SK-N-SH (cell line): ENCODE data around the gene SUPT3H. TPM values are rescaled to one million over a fixed set of nuclear protein-coding genes. Genes with fewer than 3 reads are reported as not detected.

Source experiments
- CTCF ChIA-PET: fragments of 300-600, 350-600 bp; formaldehyde crosslinking; extraction: SDS; loops from one replicate; lab custom pipeline; 2021; lab: Yijun Ruan, JAX
- POLR2A ChIA-PET: fragments of 350-600 bp; sonication (Branson Sonifier 250); formaldehyde crosslinking; extraction: SDS; loops from one replicate; lab custom pipeline; 2020; ENCODE audit warnings: antibody characterized with exemption, inconsistent platforms; lab: Yijun Ruan, JAX
- DNase-seq: peaks from one replicate; pipeline ENCODE4 v3.0.0; 2012
- H2AFZ ChIP-seq: fragments of 200-600 bp; sonication (generic); 2 replicates; pipeline ENCODE4 v1.8.1; 2016; ENCODE audit warnings: antibody characterized with exemption, mild to moderate bottlenecking, low read depth
- H3F3A ChIP-seq: fragments of 200-600 bp; sonication (generic); replicated peaks from 2 replicates; pipeline ENCODE3; 2016; ENCODE audit warnings: antibody characterized with exemption, mild to moderate bottlenecking; ENCODE audit not compliant: insufficient read depth
- H3K27ac ChIP-seq, 2 experiments: fragments of 200-500 bp in 1 of 2; fragments of 200-600 bp in 1 of 2; sonication (Bioruptor generic) in 1 of 2; sonication (generic), shearing (Covaris generic) in 1 of 2; 2 replicates each; pipeline versions ENCODE4 v1.5.1 to v1.6.1; 2014 to 2016; ENCODE audit warnings: low read depth in 2 of 2, inconsistent platforms in 1 of 2, low read length in 1 of 2, mild to moderate bottlenecking in 1 of 2, mixed read lengths in 1 of 2
- H3K27me3 ChIP-seq: fragments of 200-600 bp; sonication (generic), shearing (Covaris generic); 2 replicates; pipeline ENCODE4 v1.6.1; 2016; ENCODE audit warnings: mixed run types; ENCODE audit not compliant: insufficient read depth
- H3K36me3 ChIP-seq, 2 experiments: fragments of 200-500 bp in 1 of 2; fragments of 200-600 bp in 1 of 2; sonication (Bioruptor generic) in 1 of 2; sonication (generic) in 1 of 2; replicated peaks in 1 of 2; 2 replicates each; pipeline versions ENCODE3 to v1.5.1; 2014 to 2016; ENCODE audit warnings: low read length in 1 of 2, mild to moderate bottlenecking in 1 of 2; ENCODE audit not compliant: insufficient read depth in 2 of 2, control insufficient read depth in 1 of 2
- H3K4me1 ChIP-seq, 2 experiments: fragments of 200-500 bp in 1 of 2; fragments of 200-600 bp in 1 of 2; sonication (Bioruptor generic) in 1 of 2; sonication (generic), shearing (Covaris generic) in 1 of 2; 2 replicates each; pipeline versions ENCODE4 v1.5.1 to v1.6.1; 2014 to 2016; ENCODE audit warnings: low read depth in 1 of 2, low read length in 1 of 2, mixed run types in 1 of 2; ENCODE audit not compliant: insufficient read depth in 2 of 2, control insufficient read depth in 1 of 2
- H3K4me2 ChIP-seq: fragments of 200-600 bp; sonication (generic), shearing (Covaris generic); 2 replicates; pipeline ENCODE4 v1.6.1; 2017; ENCODE audit warnings: mixed run types
- H3K4me3 ChIP-seq, 2 experiments: fragments of 200-500 bp in 1 of 2; fragments of 200-600 bp in 1 of 2; sonication (Bioruptor generic) in 1 of 2; sonication (generic), shearing (Covaris generic) in 1 of 2; 2 replicates each; pipeline versions ENCODE4 v1.5.1 to v1.8.1; 2014 to 2016; ENCODE audit warnings: low read depth in 2 of 2, inconsistent platforms in 1 of 2, low read length in 1 of 2, mild to moderate bottlenecking in 1 of 2, mixed read lengths in 1 of 2, moderate library complexity in 1 of 2
- H3K79me2 ChIP-seq: fragments of 200-600 bp; sonication (generic); 2 replicates; pipeline ENCODE4 v1.8.1; 2017; ENCODE audit warnings: mild to moderate bottlenecking; ENCODE audit not compliant: insufficient read depth
- H3K9ac ChIP-seq: fragments of 200-600 bp; sonication (generic); 2 replicates; pipeline ENCODE4 v1.6.1; 2017; ENCODE audit warnings: mixed run types
- H3K9me2 ChIP-seq: fragments of 200-600 bp; sonication (generic); 2 replicates; pipeline ENCODE4 v1.6.1; 2017; ENCODE audit warnings: mixed run types
- H3K9me3 ChIP-seq: fragments of 200-600 bp; sonication (generic); 2 replicates; pipeline ENCODE4 v1.6.1; 2017; ENCODE audit warnings: mixed run types, mild to moderate bottlenecking, moderate library complexity
- H4K20me1 ChIP-seq: fragments of 200-600 bp; sonication (generic); 2 replicates; pipeline ENCODE4 v1.6.1; 2017; ENCODE audit warnings: mild to moderate bottlenecking, mixed run types; ENCODE audit not compliant: insufficient read depth
- EP300 ChIP-seq, 2 experiments: IDR thresholded peaks; 2 replicates each; pipeline versions ENCODE4 v1.4.0 to v1.6.1; 2012; ENCODE audit warnings: borderline replicate concordance in 1 of 2, low read depth in 1 of 2, low read length in 1 of 2
- FOXM1 ChIP-seq: IDR thresholded peaks from 2 replicates; pipeline ENCODE4 v1.4.0; 2012; ENCODE audit warnings: low read depth, mild to moderate bottlenecking
- GATA2 ChIP-seq: sonication (generic); formaldehyde crosslinking; IDR thresholded peaks from 2 replicates; pipeline ENCODE4 v1.5.0; 2020; ENCODE audit warnings: mild to moderate bottlenecking, missing genetic modification reagents
- MEF2A ChIP-seq: IDR thresholded peaks from 2 replicates; pipeline ENCODE4 v1.4.0; 2012; ENCODE audit warnings: low read depth, borderline replicate concordance
- NFIC ChIP-seq: IDR thresholded peaks from 2 replicates; pipeline ENCODE4 v1.4.0; 2012; ENCODE audit warnings: borderline replicate concordance
- PBX3 ChIP-seq: IDR thresholded peaks from 2 replicates; pipeline ENCODE4; 2012
- POLR2AphosphoS5 ChIP-seq: IDR thresholded peaks from 2 replicates; pipeline ENCODE4 v1.6.1; 2012; ENCODE audit warnings: low read depth, low read length
- RCOR1 ChIP-seq: fragments of 150-350 bp; IDR thresholded peaks from 2 replicates; pipeline ENCODE4 v1.6.1; 2017; ENCODE audit warnings: antibody characterized with exemption, low read length
- RFX5 ChIP-seq: IDR thresholded peaks from 2 replicates; pipeline ENCODE4 v1.6.1; 2012; ENCODE audit warnings: mild to moderate bottlenecking, improper control_type of control experiment, low read length
- SIN3A ChIP-seq: IDR thresholded peaks from 2 replicates; pipeline ENCODE4 v1.6.1; 2012; ENCODE audit warnings: low read depth, mild to moderate bottlenecking, low read length, moderate library complexity, borderline replicate concordance
- SMC3 ChIP-seq: IDR thresholded peaks from 2 replicates; pipeline ENCODE4 v1.6.1; 2012; ENCODE audit warnings: low read depth, low read length, improper control_type of control experiment
- WGBS: methylation state at CpG from one replicate; pipeline ENCODE4 v1.1.6; 2017; ENCODE audit warnings: low lambda C conversion rate; 5-methylcytosine and 5-hydroxymethylcytosine counted together
- polyA plus RNA-seq, 3 experiments: library from polyadenylated mRNA; depleted of rRNA; stranded (reverse); fragments of >200 nt; gene quantifications; 2 replicates each; pipeline ENCODE4 v1.2.3, GENCODE V29; 2012
- TF ChIP-seq, protein P1 (sequence below): fragments of 150-350 bp; IDR thresholded peaks from 2 replicates; pipeline ENCODE4 v1.6.1; 2016; ENCODE audit warnings: mild to moderate bottlenecking, low read depth, low read length
- TF ChIP-seq, protein P2 (sequence below): IDR thresholded peaks from 2 replicates; pipeline ENCODE4 v1.4.0; 2012; ENCODE audit warnings: low read depth, borderline replicate concordance
- TF ChIP-seq, protein P3 (sequence below): IDR thresholded peaks from 2 replicates; pipeline ENCODE4 v1.4.0; 2012; ENCODE audit warnings: low read depth, borderline replicate concordance

The SUPT3H gene
- polyA plus RNA-seq, 1 of the 3 experiments (the other 2 are of a cell fraction), result 10.9 TPM

DNA sequence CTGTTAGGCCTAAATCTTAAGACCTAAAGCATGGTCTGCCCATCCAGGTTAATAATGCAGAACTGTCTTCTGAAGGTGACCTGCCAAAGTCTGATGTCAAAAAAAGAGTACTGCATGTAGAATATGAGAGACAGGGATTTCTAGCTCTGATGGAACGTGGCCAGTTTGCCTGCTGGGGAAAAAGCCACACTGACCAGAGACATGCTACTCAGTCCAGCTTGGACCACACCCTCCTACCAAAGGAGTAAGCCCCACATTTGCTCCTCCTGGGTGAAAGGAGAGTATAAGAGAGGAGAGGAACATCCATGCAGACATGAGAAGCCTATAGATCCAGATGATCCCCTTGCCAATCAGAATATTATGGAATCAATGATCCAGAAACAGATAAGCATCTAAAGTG lies 279.5 kb downstream of the SUPT3H start:
- Histone ChIP-seq H3K4me2 (no peak overlapping the region), H3K27me3 (no peaks in the 10 kb centered on the region), H2AFZ (no peak overlapping the region), H3F3A (no peaks in the 10 kb centered on the region), H3K9me2 (no peaks in the 10 kb centered on the region), H3K27ac (no peak overlapping the region), H3K36me3 (no peaks in the 10 kb centered on the region), H3K4me1 (no peaks in the 10 kb centered on the region), H3K9ac (no peak overlapping the region), H3K4me3 (no peak overlapping the region), H4K20me1 (no peaks in the 10 kb centered on the region), H3K79me2 (no peaks in the 10 kb centered on the region), H3K9me3 (no peaks in the 10 kb centered on the region)
- 42% methylated on average over 1 of the region's 1 CpG for WGBS
- DNase-seq, result no peak
- ChIA-PET CTCF (no interaction called here), POLR2A (no interaction called here)
- no peak for TF ChIP-seq MEF2A
- TF ChIP-seq POLR2AphosphoS5, result no peak
- TF ChIP-seq SIN3A, result no peak
- TF ChIP-seq, protein P1, sequence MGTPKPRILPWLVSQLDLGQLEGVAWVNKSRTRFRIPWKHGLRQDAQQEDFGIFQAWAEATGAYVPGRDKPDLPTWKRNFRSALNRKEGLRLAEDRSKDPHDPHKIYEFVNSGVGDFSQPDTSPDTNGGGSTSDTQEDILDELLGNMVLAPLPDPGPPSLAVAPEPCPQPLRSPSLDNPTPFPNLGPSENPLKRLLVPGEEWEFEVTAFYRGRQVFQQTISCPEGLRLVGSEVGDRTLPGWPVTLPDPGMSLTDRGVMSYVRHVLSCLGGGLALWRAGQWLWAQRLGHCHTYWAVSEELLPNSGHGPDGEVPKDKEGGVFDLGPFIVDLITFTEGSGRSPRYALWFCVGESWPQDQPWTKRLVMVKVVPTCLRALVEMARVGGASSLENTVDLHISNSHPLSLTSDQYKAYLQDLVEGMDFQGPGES, result no peak
- TF ChIP-seq EP300 (IDR thresholded peaks at IDR 0.05; ENCODE audit: borderline replicate concordance in 1 of 2, low read depth in 1 of 2, low read length in 1 of 2), result no peak
- no peak for TF ChIP-seq RCOR1
- no peak for TF ChIP-seq SMC3
- TF ChIP-seq RFX5, result no peak

DNA sequence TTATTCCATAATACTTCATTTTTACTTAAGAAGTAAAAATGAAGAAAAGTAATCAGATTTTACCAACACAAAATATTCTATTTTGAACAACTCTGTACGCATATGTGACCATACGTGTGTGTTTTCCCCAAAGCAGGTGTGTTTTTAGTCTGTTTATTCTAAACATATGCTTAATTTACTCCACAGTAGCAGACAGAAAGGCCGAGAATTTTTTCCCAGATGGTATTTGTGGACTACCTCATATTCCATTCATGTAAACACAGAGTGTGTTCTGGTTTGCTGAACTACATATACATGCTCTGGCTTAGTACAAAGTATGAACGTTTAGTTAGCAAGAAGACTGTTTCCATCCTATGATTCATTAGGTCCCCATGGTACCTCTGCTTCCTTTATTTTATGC lies 282.9 kb downstream of the SUPT3H start:
- H3F3A ChIP-seq, result no peaks in the 10 kb centered on the region
- H3K27ac ChIP-seq, result no peak overlapping the region
- ChIA-PET POLR2A (no interaction called here), CTCF (interaction anchor here (1.1 kb wide), 1 partner anchor 619 kb away, joined by 3 read pairs; no protein-coding TSS in a partner anchor)
- no peaks in the 10 kb centered on the region; a peak in 1 of 4 replicates for H3K4me1 ChIP-seq
- H3K79me2 ChIP-seq, result no peaks in the 10 kb centered on the region
- no peaks in the 10 kb centered on the region for H3K9me2 ChIP-seq
- H3K36me3 ChIP-seq, result no peaks in the 10 kb centered on the region
- WGBS, result 88% methylated on average over 4 of the region's 4 CpGs
- H2AFZ ChIP-seq, result no peak overlapping the region
- H3K4me2 ChIP-seq, result no peak overlapping the region
- no peaks in the 10 kb centered on the region for H3K27me3 ChIP-seq
- H4K20me1 ChIP-seq, result no peaks in the 10 kb centered on the region
- H3K4me3 ChIP-seq, result no peak overlapping the region
- no peak overlapping the region for H3K9ac ChIP-seq
- no peak for DNase-seq
- H3K9me3 ChIP-seq, result no peaks in the 10 kb centered on the region
- no peak for TF ChIP-seq PBX3
- no peak for TF ChIP-seq GATA2
- TF ChIP-seq, all 33 proteins: peak for 0

GRCh38 chr6:45092135-45092534 lies 285.6 kb downstream of the SUPT3H start:
- Histone ChIP-seq H3K4me2 (no peak overlapping the region), H3K36me3 (no peaks in the 10 kb centered on the region), H3K9me2 (no peaks in the 10 kb centered on the region), H3K9ac (no peak overlapping the region), H3F3A (no peaks in the 10 kb centered on the region), H3K27me3 (no peaks in the 10 kb centered on the region), H3K4me3 (no peak overlapping the region), H3K9me3 (no peaks in the 10 kb centered on the region)
- WGBS, result 94% methylated on average over 3 of the region's 3 CpGs
- CTCF ChIA-PET, result no interaction called here
- TF ChIP-seq, protein P2, sequence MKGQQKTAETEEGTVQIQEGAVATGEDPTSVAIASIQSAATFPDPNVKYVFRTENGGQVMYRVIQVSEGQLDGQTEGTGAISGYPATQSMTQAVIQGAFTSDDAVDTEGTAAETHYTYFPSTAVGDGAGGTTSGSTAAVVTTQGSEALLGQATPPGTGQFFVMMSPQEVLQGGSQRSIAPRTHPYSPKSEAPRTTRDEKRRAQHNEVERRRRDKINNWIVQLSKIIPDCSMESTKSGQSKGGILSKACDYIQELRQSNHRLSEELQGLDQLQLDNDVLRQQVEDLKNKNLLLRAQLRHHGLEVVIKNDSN, result no peak
- TF ChIP-seq, protein P3, sequence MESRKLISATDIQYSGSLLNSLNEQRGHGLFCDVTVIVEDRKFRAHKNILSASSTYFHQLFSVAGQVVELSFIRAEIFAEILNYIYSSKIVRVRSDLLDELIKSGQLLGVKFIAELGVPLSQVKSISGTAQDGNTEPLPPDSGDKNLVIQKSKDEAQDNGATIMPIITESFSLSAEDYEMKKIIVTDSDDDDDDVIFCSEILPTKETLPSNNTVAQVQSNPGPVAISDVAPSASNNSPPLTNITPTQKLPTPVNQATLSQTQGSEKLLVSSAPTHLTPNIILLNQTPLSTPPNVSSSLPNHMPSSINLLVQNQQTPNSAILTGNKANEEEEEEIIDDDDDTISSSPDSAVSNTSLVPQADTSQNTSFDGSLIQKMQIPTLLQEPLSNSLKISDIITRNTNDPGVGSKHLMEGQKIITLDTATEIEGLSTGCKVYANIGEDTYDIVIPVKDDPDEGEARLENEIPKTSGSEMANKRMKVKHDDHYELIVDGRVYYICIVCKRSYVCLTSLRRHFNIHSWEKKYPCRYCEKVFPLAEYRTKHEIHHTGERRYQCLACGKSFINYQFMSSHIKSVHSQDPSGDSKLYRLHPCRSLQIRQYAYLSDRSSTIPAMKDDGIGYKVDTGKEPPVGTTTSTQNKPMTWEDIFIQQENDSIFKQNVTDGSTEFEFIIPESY, result no peak
- TF ChIP-seq FOXM1 (no peak), POLR2AphosphoS5 (no peak), NFIC (no peak), SIN3A (no peak), RFX5 (no peak)
- TF ChIP-seq, all 33 proteins: peak for 0
- no peak for DNase-seq
- Histone ChIP-seq H3K79me2 (no peaks in the 10 kb centered on the region), H3K4me1 (no peaks in the 10 kb centered on the region; a peak in 1 of 4 replicates), H3K27ac (no peak overlapping the region), H2AFZ (no peak overlapping the region), H4K20me1 (no peaks in the 10 kb centered on the region)
- POLR2A ChIA-PET, result no interaction called here
